HG03432 (cell line): Measurements from ENCODE around the gene SUN5.
"Not testable (repeated sequence)": the region's sequence is repeated elsewhere in the genome, so short reads cannot be mapped to it uniquely, and the experiment has no call there.

Experiments
- ATAC-seq: cut with Tn5 transposase; IDR thresholded peaks from one replicate; pipeline ENCODE4 v1.9.1; 2021; ENCODE audit warnings: mild to moderate bottlenecking, moderate library complexity; ENCODE audit not compliant: unreplicated experiment

SUN5 gene

DNA sequence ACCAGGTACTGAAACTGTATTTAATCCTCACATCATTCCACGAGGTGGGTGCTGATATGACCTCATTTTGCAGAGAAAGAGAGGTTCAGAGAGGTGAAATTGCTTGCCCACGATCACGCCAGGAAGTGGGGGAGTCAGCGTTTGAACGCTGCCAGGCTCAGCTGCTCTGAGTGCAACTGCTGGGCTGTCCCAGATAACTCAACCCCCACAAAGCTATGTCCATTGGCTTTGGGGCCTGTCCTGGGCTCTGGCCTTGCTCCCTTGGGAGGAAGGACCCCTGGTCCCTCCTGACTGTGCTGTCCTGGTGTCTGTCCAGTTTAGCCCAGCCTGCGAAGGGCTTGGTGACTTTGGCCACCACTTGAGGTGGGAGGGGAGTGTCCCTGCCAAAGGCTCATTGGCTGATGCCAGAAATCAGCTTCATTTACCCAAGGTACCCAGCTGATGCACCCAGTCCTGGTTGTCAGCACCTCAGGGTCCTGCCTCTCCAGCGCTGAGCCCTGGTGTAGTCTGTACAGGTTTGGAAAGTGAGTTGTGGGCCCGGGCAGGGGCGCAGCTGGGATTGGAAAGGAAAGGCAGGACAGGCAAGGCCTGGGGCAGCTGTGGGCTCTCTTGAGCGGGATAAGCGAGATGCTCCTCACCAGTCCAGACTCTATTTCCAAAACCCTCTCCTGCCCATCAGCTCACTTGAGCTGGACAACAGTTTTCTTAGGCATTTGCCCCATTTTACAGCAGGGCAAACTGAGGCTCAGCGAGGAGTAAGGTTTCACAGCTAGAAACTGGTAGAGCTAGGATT lies 38.5 kb downstream of the SUN5 start:
- ATAC-seq, result no peak

DNA sequence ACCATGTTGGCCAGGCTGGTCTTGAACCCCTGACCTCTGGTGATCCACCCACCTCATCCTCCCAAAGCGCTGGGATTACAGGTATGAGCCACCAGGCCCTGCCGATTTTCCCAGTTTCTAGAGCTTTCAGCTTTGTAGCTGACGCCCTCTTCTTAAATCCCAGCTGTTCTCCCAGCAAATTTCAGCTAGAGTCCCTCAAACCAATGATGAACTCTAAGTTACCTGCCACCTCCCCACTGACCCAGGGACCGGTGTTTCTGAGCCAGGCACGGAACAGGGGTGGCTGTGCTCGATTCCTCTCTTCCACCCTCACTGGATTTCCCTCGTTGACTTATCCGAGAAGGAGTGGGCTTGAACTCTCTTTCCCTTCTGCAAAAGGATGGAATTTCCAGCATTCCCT lies 39.1 kb downstream of the SUN5 start:
- no peak for ATAC-seq

DNA sequence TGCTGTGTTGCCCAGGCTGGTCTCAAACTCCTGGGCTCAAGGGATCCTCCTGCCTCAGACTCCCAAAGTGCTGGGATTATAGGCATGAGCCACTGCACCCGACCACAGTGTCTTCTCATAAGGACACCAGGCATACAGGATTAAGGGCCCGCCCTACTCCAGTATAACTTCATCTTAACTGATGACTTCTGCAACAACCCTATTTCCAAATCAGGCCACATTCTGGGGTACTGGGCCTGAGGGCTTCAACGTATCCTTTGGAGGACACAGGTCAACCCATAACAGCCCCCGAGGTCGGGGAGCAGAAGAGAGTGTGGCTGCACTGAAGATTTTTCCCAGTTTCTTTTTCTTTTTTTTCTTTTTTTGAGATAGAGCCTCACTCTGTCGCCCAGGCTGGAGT lies 39.7 kb downstream of the SUN5 start:
- no peak for ATAC-seq

DNA sequence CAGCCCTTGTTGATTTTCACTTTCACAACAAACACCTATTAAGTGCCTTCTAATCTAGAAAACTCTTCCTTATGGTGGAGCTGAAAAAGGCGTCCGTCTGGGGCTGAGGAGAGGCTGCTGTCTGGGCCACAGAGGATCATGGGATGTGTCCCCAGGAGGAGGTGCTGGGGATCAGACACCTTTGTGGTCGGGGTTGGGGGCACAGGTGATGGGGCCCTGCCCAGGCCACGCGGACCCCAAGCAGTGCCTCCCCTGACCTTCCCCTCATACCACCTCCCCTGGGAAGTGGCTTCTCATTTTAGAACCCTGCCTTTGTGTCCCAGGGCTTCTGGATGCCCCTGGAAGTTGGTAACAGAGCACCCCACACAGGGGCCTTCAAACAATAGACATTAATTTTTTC lies 41.1 kb downstream of the SUN5 start:
- no peak for ATAC-seq

DNA sequence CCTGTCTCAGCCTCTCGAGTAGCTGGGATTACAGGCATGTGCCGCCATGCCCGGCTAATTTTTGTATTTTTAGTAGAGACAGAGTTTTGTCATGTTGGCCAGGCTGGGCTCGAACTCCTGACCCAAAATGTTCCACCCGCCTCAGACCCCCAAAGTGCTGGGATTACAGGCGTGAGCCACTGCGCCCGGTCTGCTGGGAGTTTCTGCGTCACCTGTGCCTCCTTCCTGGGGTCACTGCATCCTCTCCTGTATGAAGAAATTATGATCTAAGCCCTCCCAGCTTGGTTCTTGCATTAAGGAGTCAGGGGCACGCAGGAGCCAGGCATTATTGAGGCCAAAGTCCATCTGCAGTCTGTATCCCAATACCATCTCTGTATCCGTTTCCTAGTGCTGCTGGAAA lies 41.6 kb downstream of the SUN5 start:
- ATAC-seq, result not testable (repeated sequence)

DNA sequence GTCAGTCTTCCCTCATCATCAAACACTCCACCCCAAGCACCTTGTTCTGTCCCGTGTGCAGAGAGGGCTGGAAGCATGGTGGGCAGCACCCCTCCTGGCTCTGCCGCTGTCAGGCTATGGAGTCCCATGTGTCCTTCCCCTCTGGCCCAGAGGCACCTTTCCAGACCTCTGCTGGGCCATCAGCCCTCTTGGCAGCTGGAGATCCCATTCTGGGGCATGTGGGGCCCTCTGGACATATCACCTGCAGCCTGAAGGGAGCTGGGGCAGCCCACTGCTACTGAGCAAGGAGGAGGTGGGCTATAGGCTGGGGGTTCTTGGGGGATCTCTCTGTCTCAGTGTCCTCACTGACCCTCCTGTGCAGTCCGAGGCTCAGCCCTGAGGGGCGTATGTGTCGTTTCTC lies 42.2 kb downstream of the SUN5 start:
- ATAC-seq, result no peak

DNA sequence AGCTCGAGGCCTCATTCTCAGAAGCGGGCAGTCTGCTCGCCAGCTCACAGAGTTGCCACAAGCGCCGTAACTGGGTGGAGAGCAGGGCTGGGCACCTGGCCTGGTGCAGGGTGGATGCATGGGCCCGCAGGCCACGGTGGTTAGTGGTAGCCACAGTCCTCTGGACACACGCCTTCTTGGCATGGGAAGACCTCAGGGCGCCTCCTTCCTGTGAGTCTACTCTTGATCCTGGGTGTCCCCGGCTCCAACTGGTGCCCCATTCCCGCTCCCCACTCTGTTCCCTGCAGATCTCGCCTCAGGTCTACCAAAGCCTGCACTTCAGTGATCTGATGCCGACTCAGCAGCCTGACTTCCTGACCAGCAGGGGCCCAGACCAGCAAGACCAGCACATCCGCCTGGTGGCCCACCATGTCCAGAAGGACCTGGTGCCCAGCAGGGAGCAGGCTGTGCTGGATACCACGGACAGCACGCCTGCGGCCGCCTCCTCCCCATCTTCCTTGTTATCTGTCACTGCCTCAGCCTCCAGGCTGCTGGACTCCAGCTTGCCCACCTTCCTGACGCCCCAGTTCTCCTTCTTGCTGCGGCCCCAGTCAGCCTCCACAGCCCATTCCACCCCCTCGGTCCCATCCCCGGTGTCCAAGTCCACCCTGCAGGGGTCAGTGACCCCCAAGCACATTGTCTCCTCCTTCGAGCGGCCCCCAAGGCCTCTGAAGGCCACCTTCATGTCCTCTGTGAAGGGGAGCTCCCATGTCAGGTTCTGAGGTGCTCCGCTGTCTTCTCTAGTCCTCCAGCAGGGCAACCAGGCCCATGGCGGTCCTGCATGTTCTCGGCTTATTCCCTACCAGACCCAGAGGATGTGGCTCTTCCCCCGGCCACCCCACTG lies 43.1 kb downstream of the SUN5 start:
- ATAC-seq, result no peak

DNA sequence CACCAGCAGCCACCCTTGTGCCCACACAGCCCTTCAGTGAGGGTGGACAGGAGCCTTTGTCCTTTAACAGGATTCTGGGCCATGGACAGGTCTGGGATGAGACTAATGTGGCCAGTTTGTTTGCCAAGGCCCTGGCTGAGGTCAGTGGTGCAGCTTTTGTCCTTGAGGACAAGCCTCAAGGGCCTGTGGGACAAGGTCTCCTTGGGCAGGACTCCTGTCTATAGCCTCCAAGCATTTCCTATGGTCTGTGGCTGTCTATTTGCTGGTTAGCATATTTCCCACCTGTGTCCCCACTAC lies 44.1 kb downstream of the SUN5 start:
- no peak for ATAC-seq

DNA sequence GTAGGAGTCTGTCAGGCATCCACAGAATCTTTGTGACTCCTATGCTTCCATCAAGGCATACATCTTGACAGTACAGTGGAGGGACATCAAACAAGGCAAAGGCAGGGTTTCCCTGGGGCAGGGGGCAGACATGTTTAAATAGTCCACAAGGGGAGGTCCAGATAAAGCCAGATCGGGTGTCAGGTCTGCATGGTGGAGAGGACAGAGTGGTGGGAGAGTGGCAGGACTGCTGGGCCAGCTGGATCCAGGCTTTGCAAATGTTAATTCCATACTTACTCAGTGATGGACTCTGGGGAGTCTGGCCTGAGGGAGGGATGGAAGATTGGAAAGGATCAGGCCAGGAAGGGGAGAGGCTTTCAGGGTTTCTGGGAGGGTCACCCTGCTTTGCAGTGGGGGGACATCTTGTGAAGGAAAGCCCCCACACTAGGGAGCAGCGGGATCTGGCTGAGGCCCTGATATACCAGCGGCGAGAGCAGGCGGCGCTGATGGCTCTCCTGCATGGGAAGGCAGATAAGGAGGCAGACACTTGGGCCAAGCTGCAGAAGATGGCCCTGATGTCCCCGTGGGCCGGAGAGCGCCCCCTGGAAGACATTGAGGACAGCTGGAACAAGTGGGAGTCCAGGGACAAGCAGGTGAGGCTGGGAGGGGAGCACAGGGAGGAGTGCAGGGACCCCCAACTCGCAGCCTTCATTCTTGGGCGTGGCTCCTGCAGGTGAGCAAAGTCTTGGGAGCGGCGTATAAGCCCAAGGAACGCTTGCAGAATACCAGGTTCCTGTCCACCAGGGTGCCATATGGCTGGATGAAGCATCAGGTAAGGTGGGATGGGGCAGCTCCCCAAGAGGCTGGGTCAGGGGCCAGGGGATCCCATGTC lies 44.6 kb downstream of the SUN5 start:
- no peak for ATAC-seq

DNA sequence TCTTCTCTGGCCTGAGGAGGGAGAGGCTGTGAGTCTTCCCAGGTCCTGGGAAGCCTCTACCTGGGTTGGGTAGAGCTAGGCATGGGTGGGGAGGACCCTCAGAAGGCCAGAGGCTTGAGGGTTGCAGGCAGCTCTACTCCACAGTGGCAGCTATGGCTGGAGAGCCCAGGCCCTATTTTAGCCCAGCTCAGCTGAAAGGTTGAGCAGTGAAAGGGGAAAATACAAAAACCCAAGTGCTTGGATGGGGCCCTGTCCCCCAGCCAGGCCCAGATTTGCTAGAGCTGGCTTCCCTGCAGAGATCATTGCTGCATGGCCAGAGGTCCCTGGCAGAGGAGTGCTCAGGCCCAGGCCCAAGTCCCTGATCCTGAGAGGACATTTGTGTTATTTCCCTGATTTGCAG lies 45.7 kb downstream of the SUN5 start:
- no peak for ATAC-seq

DNA sequence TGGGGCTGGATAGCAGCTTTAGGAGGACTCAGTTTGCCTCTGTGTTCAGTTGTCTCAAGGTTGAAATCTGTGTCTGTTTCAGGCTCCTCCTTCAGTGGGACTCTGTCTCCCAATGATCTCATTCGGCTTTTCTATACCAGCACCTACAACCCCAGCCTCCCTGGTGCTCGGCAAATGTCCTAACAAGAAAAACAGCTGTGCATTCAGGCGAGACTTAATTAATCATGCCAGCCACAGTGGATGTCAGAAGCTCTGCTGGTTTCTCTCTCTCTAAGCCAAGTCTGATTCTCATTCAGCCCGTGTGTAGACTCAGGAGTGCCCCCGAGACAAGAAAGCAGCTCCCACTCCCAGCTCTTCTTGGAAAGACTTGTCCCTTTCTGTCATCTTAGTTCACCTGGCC lies 46.8 kb downstream of the SUN5 start:
- no peak for ATAC-seq

DNA sequence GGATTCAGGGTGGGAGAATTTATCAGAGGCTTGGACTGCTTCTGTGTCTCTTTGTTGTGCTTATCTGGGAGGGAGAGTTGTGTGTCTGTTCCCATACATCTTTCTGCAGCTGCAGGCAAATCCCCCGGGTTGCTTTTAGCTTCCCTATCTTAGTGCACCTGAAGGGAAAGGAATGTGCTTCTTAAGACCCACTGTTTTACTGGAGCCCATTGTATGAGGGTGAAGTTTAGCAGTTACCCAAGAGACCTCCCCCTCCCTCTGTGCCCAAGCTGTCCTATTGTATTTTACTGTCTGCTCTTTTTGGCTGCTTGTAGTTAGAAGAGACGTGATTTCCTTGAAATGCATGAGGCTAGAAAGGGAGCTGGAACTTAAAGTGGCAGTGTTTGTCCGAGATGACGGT lies 53.7 kb downstream of the SUN5 start:
- ATAC-seq, result not testable (repeated sequence)

DNA sequence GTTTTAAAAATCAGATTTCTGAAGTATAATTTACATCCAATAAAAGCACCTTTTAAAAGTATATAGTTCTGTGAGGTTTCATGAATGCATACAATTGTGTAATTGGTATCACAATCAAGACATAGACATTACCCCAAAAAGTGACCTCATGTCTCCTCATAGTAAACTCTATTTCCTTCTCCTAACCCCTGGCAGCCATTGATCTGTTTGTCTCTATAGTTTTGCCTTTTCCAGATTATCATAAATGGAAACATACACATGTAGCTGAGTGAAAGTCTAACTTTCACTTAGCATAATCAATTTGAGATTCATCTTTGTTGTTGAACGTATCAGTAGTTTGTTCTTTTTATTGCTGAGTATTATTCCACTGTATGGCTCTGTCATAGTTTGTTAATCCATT lies 57.6 kb downstream of the SUN5 start:
- no peak for ATAC-seq

DNA sequence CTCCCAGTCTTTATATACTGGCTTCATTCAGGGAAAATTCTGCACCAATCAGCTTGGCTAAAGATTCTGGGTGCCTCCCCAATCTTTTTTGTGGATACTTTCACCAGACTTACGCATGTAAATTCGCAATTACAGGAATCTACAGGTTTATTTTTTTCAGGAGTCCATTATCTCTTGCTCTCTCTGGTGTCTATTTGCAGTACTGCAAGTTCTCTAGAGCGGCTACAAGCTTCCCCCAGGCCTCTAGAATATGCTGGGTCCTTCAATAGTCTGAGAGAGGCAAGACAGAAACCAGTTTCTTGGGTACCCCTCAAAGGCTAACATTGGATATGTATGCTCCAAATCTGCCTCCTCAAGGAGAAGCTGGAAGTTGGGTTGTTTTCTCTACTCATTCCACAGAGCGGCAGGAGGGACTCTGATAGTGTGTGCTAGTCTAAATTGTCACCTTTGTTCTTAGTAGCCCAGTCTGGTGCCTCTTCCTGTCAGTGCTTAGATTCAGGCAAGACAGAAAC lies 58.5 kb downstream of the SUN5 start:
- ATAC-seq, result no peak

DNA sequence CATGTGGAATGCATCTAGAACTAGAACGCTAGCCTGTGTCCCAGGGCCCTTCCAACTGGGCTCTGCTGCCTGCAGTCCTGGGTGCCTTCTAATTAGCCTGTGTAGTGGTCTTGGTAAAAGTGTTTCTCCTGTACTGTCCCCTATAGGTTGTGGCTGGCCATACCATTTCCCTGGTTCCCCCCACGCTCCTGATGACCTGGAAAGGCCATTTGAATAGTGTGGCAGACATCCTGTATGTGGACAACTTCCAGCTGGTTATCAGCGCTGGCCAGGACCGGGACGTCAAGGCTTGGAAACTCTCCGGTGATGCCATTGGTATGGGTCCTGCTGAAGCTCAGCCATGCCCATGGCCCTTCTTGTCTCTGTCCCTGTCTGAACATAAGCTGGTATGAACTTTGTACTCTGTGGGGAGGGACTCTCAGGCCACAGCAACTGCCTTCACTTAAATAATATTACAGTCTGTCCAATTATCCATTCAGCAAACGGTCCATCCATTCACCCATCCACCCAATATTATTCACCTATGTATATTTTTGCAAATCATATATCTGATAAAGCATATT lies 60.7 kb downstream of the SUN5 start:
- ATAC-seq, result no peak

DNA sequence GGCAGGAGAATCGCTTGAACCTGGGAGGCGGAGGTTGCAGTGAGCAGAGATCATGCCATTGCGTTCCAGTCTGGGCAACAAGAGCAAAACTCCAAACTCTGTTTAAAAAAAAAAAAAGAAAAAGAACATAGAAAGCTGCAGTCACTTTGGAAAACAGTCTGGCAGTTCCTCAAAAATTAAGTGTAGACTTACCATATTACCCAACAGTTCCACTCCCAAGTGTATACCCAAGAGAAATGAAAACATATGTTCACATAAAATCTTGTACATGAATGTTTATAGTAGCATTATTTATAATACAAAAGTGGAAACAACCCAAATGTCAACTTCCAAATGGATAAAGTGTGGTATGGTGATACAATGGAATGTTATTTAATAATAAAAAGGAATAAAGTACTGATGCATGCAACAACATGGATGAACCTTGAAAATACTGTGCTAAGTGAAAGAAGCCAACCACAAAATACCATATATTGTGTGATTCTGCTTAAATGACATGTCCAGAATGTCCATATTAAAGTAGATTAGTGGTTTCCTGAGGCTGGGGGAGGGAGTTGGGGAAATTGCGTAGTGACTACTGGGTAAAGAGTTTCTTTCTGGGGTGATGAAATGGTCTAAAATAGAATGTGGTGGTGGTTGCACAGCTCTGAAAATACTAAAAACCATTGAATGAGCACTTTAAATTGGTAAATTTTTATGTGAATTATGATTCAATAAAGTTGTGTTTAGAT lies 62.9 kb downstream of the SUN5 start:
- ATAC-seq, result no peak

DNA sequence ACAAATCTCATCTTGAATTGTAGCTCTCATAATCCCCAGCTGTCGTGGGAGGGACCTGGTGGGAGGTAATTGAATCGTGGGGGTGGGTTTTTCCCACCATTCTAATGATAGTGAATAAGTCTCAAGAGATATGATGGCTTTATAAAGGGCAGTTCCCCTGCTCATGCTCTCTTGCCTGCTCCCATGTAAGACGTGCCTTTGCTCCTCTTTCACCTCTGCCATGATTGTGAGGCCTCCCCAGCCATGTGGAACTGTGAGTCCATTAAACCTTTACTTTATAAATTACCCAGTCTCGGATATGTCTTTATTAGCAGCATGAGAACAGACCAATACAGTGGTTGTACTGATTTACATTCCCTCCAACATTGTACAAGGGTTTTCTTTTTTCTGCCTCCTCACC lies 69.7 kb downstream of the SUN5 start:
- ATAC-seq, result no peak
